ENCODE data around the gene CSF2.

DNA sequence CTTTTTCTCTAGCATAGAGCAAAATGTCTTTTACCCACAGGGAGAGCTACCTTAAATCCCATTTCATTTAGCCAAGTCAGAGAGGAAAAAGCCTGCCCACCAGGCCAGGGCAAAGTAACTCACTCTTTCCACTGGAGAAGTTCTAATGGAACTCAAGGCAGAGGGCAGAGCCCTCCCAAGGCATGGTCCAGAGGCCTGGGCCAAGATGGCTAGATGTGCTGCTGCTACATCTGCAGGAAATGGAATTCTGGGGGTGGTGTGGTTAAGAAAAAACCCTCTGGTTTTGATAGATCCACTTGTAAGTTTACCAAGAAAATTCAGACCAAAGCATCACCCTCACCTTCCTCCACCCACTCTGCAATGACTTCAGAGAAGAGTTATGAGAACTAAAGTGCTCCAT, 37.3 kb downstream of the CSF2 start:
- TF ChIP-seq, protein P1, sequence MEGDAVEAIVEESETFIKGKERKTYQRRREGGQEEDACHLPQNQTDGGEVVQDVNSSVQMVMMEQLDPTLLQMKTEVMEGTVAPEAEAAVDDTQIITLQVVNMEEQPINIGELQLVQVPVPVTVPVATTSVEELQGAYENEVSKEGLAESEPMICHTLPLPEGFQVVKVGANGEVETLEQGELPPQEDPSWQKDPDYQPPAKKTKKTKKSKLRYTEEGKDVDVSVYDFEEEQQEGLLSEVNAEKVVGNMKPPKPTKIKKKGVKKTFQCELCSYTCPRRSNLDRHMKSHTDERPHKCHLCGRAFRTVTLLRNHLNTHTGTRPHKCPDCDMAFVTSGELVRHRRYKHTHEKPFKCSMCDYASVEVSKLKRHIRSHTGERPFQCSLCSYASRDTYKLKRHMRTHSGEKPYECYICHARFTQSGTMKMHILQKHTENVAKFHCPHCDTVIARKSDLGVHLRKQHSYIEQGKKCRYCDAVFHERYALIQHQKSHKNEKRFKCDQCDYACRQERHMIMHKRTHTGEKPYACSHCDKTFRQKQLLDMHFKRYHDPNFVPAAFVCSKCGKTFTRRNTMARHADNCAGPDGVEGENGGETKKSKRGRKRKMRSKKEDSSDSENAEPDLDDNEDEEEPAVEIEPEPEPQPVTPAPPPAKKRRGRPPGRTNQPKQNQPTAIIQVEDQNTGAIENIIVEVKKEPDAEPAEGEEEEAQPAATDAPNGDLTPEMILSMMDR (conservative IDR thresholded peaks at IDR 0.05), result no peak
- TF ChIP-seq ZFX (IDR thresholded peaks at IDR 0.05), result no peak

Data from C4-2B (cell line).